SU-DHL-6 (cell line): ENCODE data around the gene C11orf54.
"Not testable (repeated sequence)": the region's sequence is repeated elsewhere in the genome, so short reads cannot be mapped to it uniquely, and the experiment has no call there.

Experiments used
- H2AFZ ChIP-seq: fragments of 200-600 bp; sonication (generic); 2 replicates; pipeline ENCODE4 v1.6.1; 2014; ENCODE audit warnings: low read depth, mild to moderate bottlenecking, moderate library complexity, mixed read lengths, antibody characterized with exemption, low read length; ENCODE audit not compliant: severe bottlenecking
- H3F3A ChIP-seq: fragments of 200-600 bp; shearing (Covaris generic); 2 replicates; pipeline ENCODE4 v1.6.0; 2016; ENCODE audit warnings: antibody characterized with exemption, mild to moderate bottlenecking; ENCODE audit not compliant: insufficient read depth
- H3K27ac ChIP-seq: fragments of 200-600 bp; sonication (generic); 2 replicates; pipeline ENCODE4 v1.5.1; 2016; ENCODE audit warnings: low read depth, mild to moderate bottlenecking, low read length, moderate library complexity, mixed read lengths
- H3K27me3 ChIP-seq: fragments of 200-600 bp; sonication (generic), shearing (Covaris generic); 2 replicates; pipeline ENCODE4 v1.6.0; 2014; ENCODE audit warnings: mild to moderate bottlenecking, low read length
- H3K36me3 ChIP-seq: fragments of 200-600 bp; sonication (generic); 2 replicates; pipeline ENCODE4 v1.6.1; 2014; ENCODE audit warnings: mild to moderate bottlenecking, low read length, mixed read lengths
- H3K4me2 ChIP-seq: fragments of 300-600, 200-600 bp; shearing (Covaris generic), sonication (generic); 2 replicates; pipeline ENCODE4 v1.6.0; 2014; ENCODE audit warnings: low read length, low read depth, mild to moderate bottlenecking; ENCODE audit not compliant: poor library complexity, severe bottlenecking
- H3K4me3 ChIP-seq: fragments of 200-600 bp; sonication (generic); 2 replicates; pipeline ENCODE4 v1.5.1; 2014; ENCODE audit warnings: antibody characterized with exemption, low read length, mild to moderate bottlenecking, mixed read lengths; ENCODE audit not compliant: insufficient read depth, poor library complexity, severe bottlenecking
- H3K79me2 ChIP-seq: fragments of 200-600 bp; sonication (generic); 2 replicates; pipeline ENCODE4 v1.6.1; 2014; ENCODE audit warnings: mild to moderate bottlenecking, low read length, moderate library complexity; ENCODE audit not compliant: insufficient read depth
- H3K9ac ChIP-seq: fragments of 200-600 bp; sonication (generic); 2 replicates; pipeline ENCODE4 v1.7.0; 2014; ENCODE audit warnings: mild to moderate bottlenecking, low read length
- H3K9me2 ChIP-seq: fragments of 200-600 bp; sonication (generic); replicated peaks from 2 replicates; pipeline ENCODE4 v1.6.1; 2014; ENCODE audit warnings: low read length; ENCODE audit not compliant: insufficient read depth
- H3K9me3 ChIP-seq: fragments of 200-600 bp; sonication (generic); 2 replicates; pipeline ENCODE4 v1.6.1; 2014; ENCODE audit warnings: low read length, mixed read lengths; ENCODE audit not compliant: insufficient read depth
- H4K20me1 ChIP-seq: fragments of 200-600 bp; sonication (generic); 2 replicates; pipeline ENCODE4 v1.6.1; 2014; ENCODE audit warnings: low read depth, mild to moderate bottlenecking, antibody characterized with exemption, low read length, moderate library complexity, mixed read lengths
- CTCF ChIP-seq: fragments of 200-600 bp; sonication (generic); IDR thresholded peaks from one replicate; pipeline ENCODE4 v1.5.1; 2017; ENCODE audit warnings: antibody characterized with exemption, mild to moderate bottlenecking, low read length, moderate library complexity; ENCODE audit not compliant: insufficient read depth, poor library complexity, severe bottlenecking
- EZH2phosphoT487 ChIP-seq: fragments of 200-600 bp; sonication (generic), shearing (Covaris generic); conservative IDR thresholded peaks from 2 replicates; pipeline ENCODE4 v1.6.1; 2018; ENCODE audit warnings: mild to moderate bottlenecking, antibody characterized with exemption, low read length, moderate library complexity, mixed read lengths

Gene C11orf54

GRCh38 chr11:93756748-93757147 is 15.3 kb downstream of the C11orf54 start:
- no peak overlapping the region for H3K4me3 ChIP-seq
- no peaks in the 10 kb centered on the region for H3K27me3 ChIP-seq
- H2AFZ ChIP-seq = no peak overlapping the region
- no peaks in the 10 kb centered on the region for H3K9me3 ChIP-seq
- no peaks in the 10 kb centered on the region for H4K20me1 ChIP-seq
- TF ChIP-seq CTCF (no peak), EZH2phosphoT487 (no peak)
- H3K27ac ChIP-seq = no peak overlapping the region
- no peaks in the 10 kb centered on the region for H3K9me2 ChIP-seq
- no peaks in the 10 kb centered on the region for H3K79me2 ChIP-seq
- no peak overlapping the region for H3K9ac ChIP-seq
- H3K36me3 ChIP-seq = peaks cover 4% of the 10 kb centered on the region; the same call in 1 of the 2 replicates
- H3F3A ChIP-seq = 0 out of 2 replicates have a peak, but pooled peaks cover 4% of the 10 kb centered on the region
- no peak overlapping the region for H3K4me2 ChIP-seq

DNA sequence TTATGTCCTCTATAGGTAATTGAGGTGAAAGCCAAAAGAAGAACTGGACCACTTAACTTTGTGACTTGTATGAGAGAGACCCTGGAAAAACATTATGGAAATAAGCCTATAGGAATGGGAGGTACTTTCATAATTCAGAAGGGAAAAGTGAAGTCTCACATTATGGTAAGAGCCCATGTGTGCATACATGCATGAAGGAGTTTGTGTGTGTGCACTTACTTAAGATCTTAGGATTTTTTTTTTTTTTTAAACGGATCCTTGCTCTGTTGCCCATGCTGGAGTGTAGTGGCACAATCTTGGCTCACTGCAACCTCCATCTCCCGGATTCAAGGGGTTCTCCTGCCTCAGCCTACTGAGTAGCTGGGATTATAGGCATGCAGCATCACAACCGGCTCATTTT is 15.8 kb downstream of the C11orf54 start:
- Histone ChIP-seq H3K79me2 (no peaks in the 10 kb centered on the region), H3K4me3 (no peak overlapping the region), H3K9me2 (no peaks in the 10 kb centered on the region), H3F3A (0 out of 2 replicates have a peak, but pooled peaks cover 4% of the 10 kb centered on the region), H3K9me3 (no peaks in the 10 kb centered on the region), H3K27ac (no peak overlapping the region), H4K20me1 (no peaks in the 10 kb centered on the region), H3K4me2 (no peak overlapping the region), H3K36me3 (peaks cover 4% of the 10 kb centered on the region; the same call in 1 of the 2 replicates), H3K27me3 (no peaks in the 10 kb centered on the region), H2AFZ (no peak overlapping the region), H3K9ac (no peak overlapping the region)
- TF ChIP-seq CTCF (no peak), EZH2phosphoT487 (no peak)

DNA sequence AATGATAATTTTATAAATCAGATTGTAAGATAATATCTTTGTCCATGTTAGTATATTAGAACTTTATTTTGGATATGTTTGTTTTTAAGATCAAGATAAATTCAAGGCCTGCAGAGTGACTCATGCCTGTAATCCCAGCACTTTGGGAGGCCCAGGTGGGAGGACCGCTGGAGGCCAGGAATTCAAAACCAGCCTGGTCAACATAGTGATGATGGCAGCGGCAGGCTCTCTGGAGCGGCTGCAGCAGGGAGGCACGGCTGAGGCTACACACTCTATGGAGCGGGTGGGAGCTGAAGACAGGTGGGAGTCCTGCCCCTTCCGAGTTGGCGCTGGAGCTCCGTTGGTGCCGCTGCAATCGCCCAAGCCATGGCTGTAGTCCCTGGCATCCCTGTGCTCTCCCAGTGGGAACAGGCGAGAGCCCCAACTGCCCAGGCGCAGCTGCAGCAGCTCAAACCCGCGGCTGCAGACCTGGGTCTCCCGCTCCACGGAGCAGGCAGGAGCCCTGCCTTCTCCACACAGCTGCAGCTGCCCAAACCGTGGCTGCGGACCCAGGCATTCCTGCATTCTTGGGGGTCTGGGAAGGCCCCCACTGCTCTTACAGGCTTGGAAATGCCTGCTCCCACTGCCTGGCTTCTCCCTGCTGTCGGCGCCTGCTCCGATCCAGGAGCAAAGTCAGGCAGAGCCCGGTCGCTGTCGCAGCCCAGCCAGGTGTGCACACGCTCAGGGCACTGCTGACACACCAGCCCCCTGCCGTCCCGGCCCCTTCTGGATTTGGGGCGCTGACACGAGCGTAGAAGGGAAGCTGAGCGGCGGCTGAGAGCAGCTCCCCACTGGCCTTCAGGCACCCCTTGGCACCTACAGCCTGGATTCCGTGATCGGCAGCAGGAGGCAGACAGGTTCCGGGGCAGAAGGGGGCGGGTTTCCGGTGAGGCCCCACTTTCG is 16.7 kb downstream of the C11orf54 start:
- Histone ChIP-seq H3K27me3 (no peaks in the 10 kb centered on the region), H3K79me2 (no peaks in the 10 kb centered on the region), H3K9me2 (no peaks in the 10 kb centered on the region), H3K4me2 (no peak overlapping the region), H3K36me3 (peaks cover 4% of the 10 kb centered on the region; the same call in 1 of the 2 replicates), H3K9ac (no peak overlapping the region), H4K20me1 (no peaks in the 10 kb centered on the region), H3K4me3 (no peak overlapping the region), H3K27ac (no peak overlapping the region), H3K9me3 (no peaks in the 10 kb centered on the region), H2AFZ (no peak overlapping the region), H3F3A (0 out of 2 replicates have a peak, but pooled peaks cover 4% of the 10 kb centered on the region)
- TF ChIP-seq CTCF = no peak
- TF ChIP-seq EZH2phosphoT487 = no peak

GRCh38 chr11:93759123-93759522 is 17.7 kb downstream of the C11orf54 start:
- H3K36me3 ChIP-seq, H3K4me2 ChIP-seq, H3K4me3 ChIP-seq, H3K9me3 ChIP-seq, H4K20me1 ChIP-seq, H3K79me2 ChIP-seq, H3K9me2 ChIP-seq, H3F3A ChIP-seq, H2AFZ ChIP-seq, H3K27ac ChIP-seq, H3K9ac ChIP-seq, H3K27me3 ChIP-seq: not testable (repeated sequence)
